Gastrocnemius medialis (tissue), 4 donors: ENCODE results near the gene CCNJ. TPM values are rescaled to one million over a fixed set of nuclear protein-coding genes. Genes with fewer than 3 reads are reported as not detected.

ENCODE experiments used
- ATAC-seq, 2 donors: fragments of 150-250 bp; one replicate each; pipeline ENCODE4 v1.9.1; 2016
- DNase-seq, 2 donors: peaks; one replicate each; pipeline ENCODE4 v3.0.0-alpha.2; 2019
- H3K27ac ChIP-seq, 4 donors: fragments of 200-600 bp; sonication (generic); 1 replicate in 1 of 4; 2 replicates in 3 of 4; pipeline ENCODE4 v1.5.1; 2016 to 2018; ENCODE audit warnings: mild to moderate bottlenecking in 2 of 4, moderate library complexity in 1 of 4
- H3K27me3 ChIP-seq, 3 donors: fragments of 200-600 bp; sonication (generic) in 2 of 3; 1 replicate in 1 of 3; 2 replicates in 2 of 3; pipeline versions ENCODE4 v1.5.1 to v1.6.0; 2016 to 2019; ENCODE audit warnings: mild to moderate bottlenecking in 1 of 3, moderate library complexity in 1 of 3
- H3K36me3 ChIP-seq, 2 donors: fragments of 200-600 bp; sonication (generic) in 1 of 2; one replicate each; pipeline ENCODE4 v1.5.1; 2017 to 2018
- H3K4me1 ChIP-seq, 2 donors: fragments of 200-600 bp; sonication (generic) in 1 of 2; one replicate each; pipeline ENCODE4 v1.5.1; 2016 to 2017; ENCODE audit warnings: mild to moderate bottlenecking in 2 of 2
- H3K4me3 ChIP-seq, 4 donors: fragments of 200-600 bp; sonication (generic) in 3 of 4; 1 replicate in 1 of 4; 2 replicates in 3 of 4; pipeline ENCODE4 v1.5.1; 2016 to 2019; ENCODE audit warnings: mild to moderate bottlenecking in 2 of 4
- H3K9me3 ChIP-seq, 3 donors: fragments of 200-600 bp; sonication (generic) in 2 of 3; 1 replicate in 1 of 3; 2 replicates in 2 of 3; pipeline ENCODE4 v1.5.1; 2016 to 2019
- CTCF ChIP-seq, 5 experiments: fragments of 450-650 bp in 3 of 5; fragments of 200-600 bp in 2 of 5; sonication (generic) in 2 of 5; IDR thresholded peaks in 4 of 5; conservative IDR thresholded peaks in 1 of 5; 1 replicate in 4 of 5; 2 replicates in 1 of 5; pipeline ENCODE4 v1.5.1; 2016 to 2019; ENCODE audit warnings: antibody characterized with exemption in 5 of 5, mild to moderate bottlenecking in 3 of 5, moderate library complexity in 3 of 5
- POLR2A ChIP-seq, 2 donors: fragments of 450-650 bp; IDR thresholded peaks; one replicate each; pipeline ENCODE4 v1.6.1; 2017; ENCODE audit warnings: antibody characterized with exemption in 2 of 2, mild to moderate bottlenecking in 2 of 2, moderate library complexity in 2 of 2
- in situ Hi-C, 4 donors: fragments of 200-750 bp; cut with MboI; loops; one replicate each; pipeline versions ENCODE4 v1.15.0 to v1.8.0; 2017; ENCODE audit warnings: low sequenced_read_pairs in 4 of 4
- intact Hi-C: fragments of 100-400 bp; cut with DNase I; formaldehyde crosslinking; loops from one replicate; pipeline ENCODE4 v1.15.1; 2023; ENCODE audit warnings: low total_unique reads
- total RNA-seq, 4 donors: library from RNA; depleted of rRNA; stranded (reverse); fragments of >200 nt; gene quantifications; one replicate each; pipeline versions ENCODE4 v1.1.0 to v1.2.3, GENCODE V29; 2016

The CCNJ gene
- total RNA-seq, 4 donors from 2014 or later, result 2.0 to 4.6 (median 3.2) TPM

GRCh38 chr10:96089670-96090462, 46.5 kb downstream of the CCNJ start:
- in situ Hi-C loops, result loop anchor here in 3 of 4 donors (5.0 kb wide), 2 partner anchors 37 to 42 kb away; partner anchors contain the start of gene ZNF518A (in 1 of the 3)
- ATAC-seq (peak; percentile 89 to 99), DNase-seq (peak; percentile 62 to 89)
- Histone ChIP-seq H3K9me3 (no peaks in the 10 kb centered on the region), H3K36me3 (no peaks in the 10 kb centered on the region), H3K27me3 (peaks cover 21 to 42% (median 25%) of the 10 kb centered on the region in 3 donors), H3K4me3 (peak overlapping the region; percentile 53 to 80 (median 70)), H3K27ac (peak overlapping the region; percentile 61 to 84 (median 70)), H3K4me1 (peaks cover 6 to 7% of the 10 kb centered on the region in 2 donors)
- intact Hi-C loops, result loop anchor here (1.0 kb wide), 1 partner anchor 40 kb away; the partner anchor contains the start of gene ZNF518A
- TF ChIP-seq POLR2A (IDR thresholded peaks at IDR 0.05), result peak in 1 of 2 donors; percentile 22
- TF ChIP-seq CTCF (IDR thresholded peaks at IDR 0.05 in 4 of 5, conservative IDR thresholded peaks at IDR 0.05 in 1 of 5), result no peak

GRCh38 chr10:96090463-96090800, 47.0 kb downstream of the CCNJ start:
- ATAC-seq, result no peak
- peak overlapping the region; percentile 61 to 84 (median 70) for H3K27ac ChIP-seq
- no peak for DNase-seq
- peaks cover 25 to 48% (median 26%) of the 10 kb centered on the region in 3 donors for H3K27me3 ChIP-seq
- in situ Hi-C loops (loop anchor here in 3 of 4 donors (5.0 kb wide), 2 partner anchors 37 to 42 kb away; partner anchors contain the start of gene ZNF518A (in 1 of the 3)), intact Hi-C loops (loop anchor here (1.0 kb wide), 1 partner anchor 40 kb away; the partner anchor contains the start of gene ZNF518A)
- H3K4me3 ChIP-seq, result peak overlapping the region; percentile 53 to 80 (median 70)
- TF ChIP-seq POLR2A (IDR thresholded peaks at IDR 0.05), result no peak
- no peak for TF ChIP-seq CTCF (IDR thresholded peaks at IDR 0.05 in 4 of 5, conservative IDR thresholded peaks at IDR 0.05 in 1 of 5)
- H3K4me1 ChIP-seq, result peaks cover 6 to 7% of the 10 kb centered on the region in 2 donors
- H3K36me3 ChIP-seq, result no peaks in the 10 kb centered on the region
- H3K9me3 ChIP-seq, result no peaks in the 10 kb centered on the region

GRCh38 chr10:96092999-96093767, 49.8 kb downstream of the CCNJ start:
- H3K4me3 ChIP-seq, result no peak overlapping the region
- ATAC-seq, result no peak
- peaks cover 6 to 7% of the 10 kb centered on the region in 2 donors for H3K4me1 ChIP-seq
- intact Hi-C loops (no loop called here), in situ Hi-C loops (loop anchor here in 3 of 4 donors (5.0 kb wide), 2 partner anchors 34 to 39 kb away; partner anchors contain the start of gene ZNF518A (in 1 of the 3))
- peaks cover 45 to 73% (median 48%) of the 10 kb centered on the region in 3 donors for H3K27me3 ChIP-seq
- DNase-seq, result no peak
- no peaks in the 10 kb centered on the region for H3K36me3 ChIP-seq
- no peak overlapping the region for H3K27ac ChIP-seq
- TF ChIP-seq CTCF (IDR thresholded peaks at IDR 0.05 in 4 of 5, conservative IDR thresholded peaks at IDR 0.05 in 1 of 5) (no peak), POLR2A (IDR thresholded peaks at IDR 0.05) (no peak)
- H3K9me3 ChIP-seq, result no peaks in the 10 kb centered on the region

- H3K36me3 ChIP-seq, result no peaks in the 10 kb centered on the region
- H3K27ac ChIP-seq, result no peak overlapping the region
- no peak overlapping the region for H3K4me3 ChIP-seq
- DNase-seq (no peak), ATAC-seq (no peak)
- peaks cover 53 to 80% (median 54%) of the 10 kb centered on the region in 3 donors for H3K27me3 ChIP-seq
- no peaks in the 10 kb centered on the region for H3K9me3 ChIP-seq
- H3K4me1 ChIP-seq, result peaks cover 6 to 7% of the 10 kb centered on the region in 2 donors
- TF ChIP-seq POLR2A (IDR thresholded peaks at IDR 0.05) (no peak), CTCF (IDR thresholded peaks at IDR 0.05 in 4 of 5, conservative IDR thresholded peaks at IDR 0.05 in 1 of 5) (no peak)
- intact Hi-C loops, result no loop called here
- in situ Hi-C loops, result loop anchor here in 3 of 4 donors (5.0 kb wide), 2 partner anchors 33 to 38 kb away; partner anchors contain the start of gene ZNF518A (in 1 of the 3)
Observed at GRCh38 chr10:96093948-96094347, 50.6 kb downstream of the CCNJ start.
